ENCODE data around the gene CRIP3. TPM values are rescaled to one million over a fixed set of nuclear protein-coding genes. Genes with fewer than 3 reads are reported as not detected.

The CRIP3 gene
- total and polyA plus RNA-seq, 9 donors: 0.80 to 2.6 (median 1.7) TPM

DNA sequence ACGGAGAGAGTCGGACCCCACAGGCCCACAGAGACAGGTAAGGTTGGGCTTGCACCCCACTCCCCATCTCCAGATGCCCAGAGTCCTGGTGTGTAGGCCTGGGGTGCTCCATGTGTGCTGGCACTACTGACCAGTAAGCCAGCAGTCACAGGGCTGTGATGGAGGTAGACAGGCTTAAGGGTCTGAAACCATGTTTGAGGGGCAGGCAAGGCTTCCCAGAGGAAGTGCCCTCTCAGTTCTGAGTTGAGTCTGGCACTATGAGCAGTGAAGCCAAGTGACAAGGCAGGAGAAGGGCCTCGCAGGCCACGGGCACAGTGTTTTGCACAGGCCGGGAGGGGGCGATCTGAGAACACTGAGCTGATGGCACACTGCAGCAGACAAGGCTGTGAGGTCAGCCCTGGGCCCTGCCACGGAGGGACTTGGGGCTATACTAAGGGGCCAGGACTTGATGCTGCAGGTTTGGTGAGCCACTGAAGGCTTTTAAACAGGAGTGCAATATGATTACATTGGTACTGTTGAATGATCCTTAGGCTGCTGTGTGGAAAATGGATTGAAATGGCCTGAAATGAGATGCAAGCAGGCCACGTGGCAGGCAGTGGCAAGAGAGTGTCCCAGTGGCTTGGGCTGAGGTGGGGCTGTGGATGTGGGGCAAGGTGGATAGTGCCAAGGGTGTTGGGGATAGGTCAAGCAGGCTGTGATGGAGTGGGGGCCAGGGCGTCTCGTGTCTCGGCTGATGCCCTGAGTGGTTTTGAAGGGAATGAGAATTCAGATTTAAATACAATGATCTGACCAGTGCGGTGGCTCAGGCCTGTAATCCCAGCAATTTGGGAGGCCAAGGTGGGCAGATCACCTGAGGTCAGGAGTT, 45.1 kb downstream of the CRIP3 start:
- WGBS, 3 donors: 62 to 66% (median 63%) methylated on average over 12 of the region's 12 CpGs
- H3K9me3 ChIP-seq: no peaks in the 10 kb centered on the region
- no peak overlapping the region for H3K27ac ChIP-seq
- H3K4me1 ChIP-seq (ENCODE audit: insufficient read depth): no peaks in the 10 kb centered on the region
- DNase-seq: peak in 3 of 5 donors; percentile 42 to 63 (median 50)
- no peaks in the 10 kb centered on the region for H3K36me3 ChIP-seq
- intact Hi-C loops (cut with DNase I): loop anchor here in 2 of 4 donors (10.0 kb wide), 2 partner anchors 231 to 241 kb away; no protein-coding TSS in a partner anchor
- no peak overlapping the region for H3K4me3 ChIP-seq
- no peaks in the 10 kb centered on the region for H3K27me3 ChIP-seq
- TF ChIP-seq POLR2A (IDR thresholded peaks at IDR 0.05) (no peak), EP300 (IDR thresholded peaks at IDR 0.05) (no peak)
- TF ChIP-seq, protein P1, sequence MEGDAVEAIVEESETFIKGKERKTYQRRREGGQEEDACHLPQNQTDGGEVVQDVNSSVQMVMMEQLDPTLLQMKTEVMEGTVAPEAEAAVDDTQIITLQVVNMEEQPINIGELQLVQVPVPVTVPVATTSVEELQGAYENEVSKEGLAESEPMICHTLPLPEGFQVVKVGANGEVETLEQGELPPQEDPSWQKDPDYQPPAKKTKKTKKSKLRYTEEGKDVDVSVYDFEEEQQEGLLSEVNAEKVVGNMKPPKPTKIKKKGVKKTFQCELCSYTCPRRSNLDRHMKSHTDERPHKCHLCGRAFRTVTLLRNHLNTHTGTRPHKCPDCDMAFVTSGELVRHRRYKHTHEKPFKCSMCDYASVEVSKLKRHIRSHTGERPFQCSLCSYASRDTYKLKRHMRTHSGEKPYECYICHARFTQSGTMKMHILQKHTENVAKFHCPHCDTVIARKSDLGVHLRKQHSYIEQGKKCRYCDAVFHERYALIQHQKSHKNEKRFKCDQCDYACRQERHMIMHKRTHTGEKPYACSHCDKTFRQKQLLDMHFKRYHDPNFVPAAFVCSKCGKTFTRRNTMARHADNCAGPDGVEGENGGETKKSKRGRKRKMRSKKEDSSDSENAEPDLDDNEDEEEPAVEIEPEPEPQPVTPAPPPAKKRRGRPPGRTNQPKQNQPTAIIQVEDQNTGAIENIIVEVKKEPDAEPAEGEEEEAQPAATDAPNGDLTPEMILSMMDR (IDR thresholded peaks at IDR 0.05): peak in 1 of 3 donors; percentile 21

DNA sequence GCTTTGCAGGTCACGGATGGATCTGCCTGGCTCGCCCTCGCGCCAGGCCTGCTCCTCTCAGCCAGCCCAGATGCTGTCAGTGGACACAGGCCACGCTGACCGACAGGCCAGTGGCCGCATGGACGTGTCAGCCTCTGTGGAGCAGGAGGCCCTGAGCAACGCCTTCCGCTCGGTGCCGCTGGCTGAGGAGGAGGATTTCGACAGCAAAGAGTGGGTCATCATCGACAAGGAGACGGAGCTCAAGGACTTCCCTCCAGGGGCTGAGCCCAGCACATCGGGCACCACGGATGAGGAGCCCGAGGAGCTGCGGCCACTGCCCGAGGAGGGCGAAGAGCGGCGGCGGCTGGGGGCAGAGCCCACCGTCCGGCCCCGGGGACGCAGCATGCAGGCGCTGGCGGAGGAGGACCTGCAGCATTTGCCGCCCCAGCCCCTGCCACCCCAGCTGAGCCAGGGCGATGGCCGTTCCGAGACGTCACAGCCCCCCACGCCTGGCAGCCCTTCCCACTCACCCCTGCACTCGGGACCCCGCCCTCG, 45.8 kb downstream of the CRIP3 start:
- intact Hi-C loops (cut with DNase I): loop anchor here in 2 of 4 donors (10.0 kb wide), 2 partner anchors 232 to 242 kb away; no protein-coding TSS in a partner anchor
- WGBS, 3 donors: 87 to 89% (median 88%) methylated on average over 39 of the region's 39 CpGs

DNA sequence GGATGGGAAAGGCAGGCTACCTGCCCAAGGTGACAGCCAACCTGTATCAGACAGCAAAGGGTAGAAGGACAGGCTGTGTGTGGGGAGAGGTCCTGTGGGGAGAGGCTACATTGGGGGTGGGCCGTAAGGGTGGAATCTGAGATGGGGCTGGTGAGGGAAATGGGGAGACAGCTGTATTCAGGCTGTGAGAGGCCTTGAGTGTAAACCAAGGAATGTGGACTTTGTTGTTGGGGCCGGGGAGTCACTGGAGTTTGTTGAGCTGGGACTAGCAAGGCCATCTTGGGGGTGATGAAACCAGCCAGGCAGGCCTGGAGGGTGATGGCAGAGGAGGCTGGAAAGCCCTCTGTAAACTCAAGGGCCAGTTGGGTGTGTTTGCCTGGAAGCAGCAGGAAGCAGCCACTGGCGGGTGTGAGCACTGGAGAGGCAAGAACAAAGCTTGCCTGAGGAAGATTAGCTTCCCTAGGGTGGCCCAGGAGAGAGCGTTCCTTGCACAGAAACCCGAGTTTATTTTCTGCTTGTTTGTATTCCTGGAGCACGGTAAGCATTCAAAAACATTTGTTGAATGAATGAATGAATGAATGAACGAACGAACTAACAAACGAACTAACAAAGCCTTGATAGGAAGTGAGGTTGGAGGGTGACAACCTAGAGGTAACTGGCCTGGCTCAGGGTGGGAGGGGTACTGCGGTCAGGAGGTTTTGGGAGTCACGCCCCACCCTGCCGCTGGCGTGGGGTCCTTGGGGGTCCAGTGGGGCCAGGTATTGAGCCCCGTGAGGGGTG, 46.4 kb downstream of the CRIP3 start:
- Histone ChIP-seq H3K4me3 (no peak overlapping the region), H3K27me3 (no peaks in the 10 kb centered on the region), H3K36me3 (no peaks in the 10 kb centered on the region), H3K9me3 (no peaks in the 10 kb centered on the region), H3K27ac (no peak overlapping the region), H3K4me1 (ENCODE audit: insufficient read depth) (no peaks in the 10 kb centered on the region)
- TF ChIP-seq, protein P1 (IDR thresholded peaks at IDR 0.05): no peak
- TF ChIP-seq EP300 (IDR thresholded peaks at IDR 0.05): no peak
- TF ChIP-seq POLR2A (IDR thresholded peaks at IDR 0.05): no peak
- intact Hi-C loops (cut with DNase I): loop anchor here in 2 of 4 donors (10.0 kb wide), 2 partner anchors 233 to 243 kb away; no protein-coding TSS in a partner anchor
- whole genome bisulfite sequencing, 3 donors: 75 to 84% (median 76%) methylated on average over 14 of the region's 14 CpGs
- no peak for DNase-seq

More for the DNA sequence above, 45.8 kb downstream of the CRIP3 start:
- no peaks in the 10 kb centered on the region for H3K9me3 ChIP-seq
- H3K4me3 ChIP-seq: no peak overlapping the region
- no peak for DNase-seq
- H3K27me3 ChIP-seq: no peaks in the 10 kb centered on the region
- H3K4me1 ChIP-seq (ENCODE audit: insufficient read depth): no peaks in the 10 kb centered on the region
- TF ChIP-seq EP300 (IDR thresholded peaks at IDR 0.05) (no peak), POLR2A (IDR thresholded peaks at IDR 0.05) (no peak)
- TF ChIP-seq, protein P1 (IDR thresholded peaks at IDR 0.05): no peak
- H3K36me3 ChIP-seq: no peaks in the 10 kb centered on the region
- H3K27ac ChIP-seq: no peak overlapping the region

DNA sequence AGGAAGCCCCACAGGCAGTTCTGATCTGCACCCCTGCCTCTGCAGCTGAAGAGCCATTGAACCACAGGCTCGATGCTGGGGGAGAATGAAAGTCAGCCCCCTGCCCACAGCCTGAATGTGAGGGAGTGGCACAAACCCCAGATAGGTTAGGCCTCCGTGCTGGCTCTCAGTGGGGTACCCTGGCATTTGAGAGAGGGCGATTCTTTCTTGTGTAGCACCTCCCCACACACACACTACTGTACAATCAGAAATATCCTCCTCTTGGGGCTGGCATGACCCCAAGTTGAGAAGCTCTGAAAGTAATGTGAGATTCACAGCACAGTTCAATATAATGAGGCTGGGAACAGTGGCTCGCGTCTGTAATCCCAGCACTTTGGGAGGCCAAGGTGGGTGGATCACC, 47.4 kb downstream of the CRIP3 start:
- H3K4me1 ChIP-seq (ENCODE audit: insufficient read depth): no peaks in the 10 kb centered on the region
- intact Hi-C loops (cut with DNase I): loop anchor here in 2 of 4 donors (10.0 kb wide), 2 partner anchors 234 to 244 kb away; no protein-coding TSS in a partner anchor
- 74 to 80% (median 75%) methylated on average over 5 of the region's 5 CpGs for WGBS, 3 donors
- H3K27ac ChIP-seq: no peak overlapping the region
- no peak overlapping the region for H3K4me3 ChIP-seq
- no peak for DNase-seq
- TF ChIP-seq EP300 (IDR thresholded peaks at IDR 0.05) (no peak), POLR2A (IDR thresholded peaks at IDR 0.05) (no peak)
- TF ChIP-seq, protein P1 (IDR thresholded peaks at IDR 0.05): no peak
- H3K36me3 ChIP-seq: no peaks in the 10 kb centered on the region
- no peaks in the 10 kb centered on the region for H3K9me3 ChIP-seq
- H3K27me3 ChIP-seq: no peaks in the 10 kb centered on the region
